Breast epithelium (tissue), 3 donors: Measurements from ENCODE around the gene KCNH1.

ENCODE experiments used
- CTCF ChIP-seq, 3 donors: fragments of 450-650 bp; IDR thresholded peaks; one replicate each; pipeline ENCODE4 v1.5.1; 2016 to 2017; ENCODE audit warnings: antibody characterized with exemption in 3 of 3, mild to moderate bottlenecking in 3 of 3, moderate library complexity in 3 of 3
- POLR2AphosphoS5 ChIP-seq, 3 donors: sonication (generic); formaldehyde crosslinking; IDR thresholded peaks; one replicate each; pipeline ENCODE4 v1.6.1; 2017; ENCODE audit warnings: antibody characterized with exemption in 3 of 3

DNA sequence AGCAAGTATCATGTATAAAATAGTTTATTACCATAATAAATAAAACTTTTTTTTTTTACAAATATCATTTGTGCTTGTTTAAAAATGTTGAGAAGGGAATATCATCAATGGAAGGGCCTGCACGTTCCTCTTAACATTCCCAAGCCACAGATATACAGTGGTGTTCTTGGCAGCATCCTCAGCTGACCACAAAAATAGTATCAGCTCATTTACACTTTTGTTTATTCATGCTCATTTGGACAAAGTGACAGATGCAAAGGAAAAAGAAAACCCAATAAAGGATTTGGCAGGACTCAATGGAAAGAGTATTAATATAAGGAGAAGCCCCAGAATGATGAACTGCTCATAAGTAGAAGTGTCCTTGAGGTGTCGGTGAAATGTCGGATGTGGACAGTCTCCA lies 455.6 kb downstream of the KCNH1 start:
- TF ChIP-seq CTCF (IDR thresholded peaks at IDR 0.05) (no peak), POLR2AphosphoS5 (IDR thresholded peaks at IDR 0.05) (no peak)
